CD4-positive, CD25-positive, alpha-beta regulatory T cell (primary cell): Measurements from ENCODE around the gene PRSS8. TPM values are rescaled to one million over a fixed set of nuclear protein-coding genes. Genes with fewer than 3 reads are reported as not detected.
"Not testable (repeated sequence)": the region's sequence is repeated elsewhere in the genome, so short reads cannot be mapped to it uniquely, and the experiment has no call there.

Experiments used
- ATAC-seq, 2 donors: fragments of 150-1000 bp; cut with Tn5 transposase; one replicate each; pipeline ENCODE4 v1.10.0; 2021; ENCODE audit warnings: low read depth in 2 of 2, moderate number of reproducible peaks in 2 of 2, moderate library complexity in 1 of 2
- DNase-seq, 3 donors: peaks; one replicate each; pipeline versions ENCODE4 v3.0.0 to v3.0.0-alpha.2; 2012 to 2022; ENCODE audit warnings: mixed read lengths in 1 of 3
- H3K27ac ChIP-seq: one replicate; pipeline ENCODE4 v1.7.0; 2013; ENCODE audit warnings: mild to moderate bottlenecking, low read length; ENCODE audit not compliant: insufficient read depth, poor library complexity, severe bottlenecking
- H3K27me3 ChIP-seq: one replicate; pipeline ENCODE4 v1.7.0; 2013; ENCODE audit warnings: low read length; ENCODE audit not compliant: control insufficient read depth, insufficient read depth
- H3K36me3 ChIP-seq: one replicate; pipeline ENCODE4 v1.7.0; 2013; ENCODE audit warnings: mild to moderate bottlenecking, low read length, moderate library complexity; ENCODE audit not compliant: control insufficient read depth, insufficient read depth
- H3K4me1 ChIP-seq: 2 replicates; pipeline ENCODE4 v1.7.0; 2013; ENCODE audit warnings: mild to moderate bottlenecking, low read length; ENCODE audit not compliant: insufficient read depth, control insufficient read depth, poor library complexity, severe bottlenecking
- H3K4me3 ChIP-seq: one replicate; pipeline ENCODE4 v1.7.0; 2013; ENCODE audit warnings: low read depth, mild to moderate bottlenecking, low read length, moderate library complexity
- H3K9me3 ChIP-seq, 2 experiments: 1 replicate in 1 of 2; 2 replicates in 1 of 2; pipeline ENCODE4 v1.7.0; 2013; ENCODE audit warnings: low read length in 2 of 2, mild to moderate bottlenecking in 1 of 2, moderate library complexity in 1 of 2; ENCODE audit not compliant: control insufficient read depth in 2 of 2
- H3K27ac Mint-ChIP-seq, 3 donors: one replicate each; pipeline ENCODE4 v1.8.0; 2020 to 2022; ENCODE audit warnings: mild to moderate bottlenecking in 3 of 3, mixed read lengths in 3 of 3, moderate library complexity in 2 of 3
- H3K27me3 Mint-ChIP-seq: one replicate; pipeline ENCODE4 v1.8.0; 2022; ENCODE audit warnings: mild to moderate bottlenecking, mixed read lengths
- H3K36me3 Mint-ChIP-seq: one replicate; pipeline ENCODE4 v1.8.0; 2020; ENCODE audit warnings: mixed read lengths
- H3K4me1 Mint-ChIP-seq, 4 donors: one replicate each; pipeline ENCODE4 v1.8.0; 2020 to 2022; ENCODE audit warnings: mixed read lengths in 4 of 4, mild to moderate bottlenecking in 1 of 4
- H3K4me3 Mint-ChIP-seq, 4 donors: one replicate each; pipeline ENCODE4 v1.8.0; 2020 to 2022; ENCODE audit warnings: mild to moderate bottlenecking in 4 of 4, mixed read lengths in 4 of 4, moderate library complexity in 3 of 4
- H3K9me3 Mint-ChIP-seq, 7 donors: one replicate each; pipeline ENCODE4 v1.8.0; 2020 to 2022; ENCODE audit warnings: mixed read lengths in 7 of 7, mild to moderate bottlenecking in 3 of 7, moderate library complexity in 2 of 7
- polyA plus RNA-seq, 4 donors: library from polyadenylated mRNA; unstranded; fragments of 300-500 nt; fragmentation: Illumina TruSeq; gene quantifications; one replicate each; pipeline ENCODE4 v1.2.3, GENCODE V29; 2021
- total RNA-seq: library from RNA; stranded (reverse); gene quantifications from one replicate; pipeline ENCODE4 v1.2.3, GENCODE V29; 2022

The PRSS8 gene
- total and polyA plus RNA-seq, 5 donors from 2014 or later = not detected

DNA sequence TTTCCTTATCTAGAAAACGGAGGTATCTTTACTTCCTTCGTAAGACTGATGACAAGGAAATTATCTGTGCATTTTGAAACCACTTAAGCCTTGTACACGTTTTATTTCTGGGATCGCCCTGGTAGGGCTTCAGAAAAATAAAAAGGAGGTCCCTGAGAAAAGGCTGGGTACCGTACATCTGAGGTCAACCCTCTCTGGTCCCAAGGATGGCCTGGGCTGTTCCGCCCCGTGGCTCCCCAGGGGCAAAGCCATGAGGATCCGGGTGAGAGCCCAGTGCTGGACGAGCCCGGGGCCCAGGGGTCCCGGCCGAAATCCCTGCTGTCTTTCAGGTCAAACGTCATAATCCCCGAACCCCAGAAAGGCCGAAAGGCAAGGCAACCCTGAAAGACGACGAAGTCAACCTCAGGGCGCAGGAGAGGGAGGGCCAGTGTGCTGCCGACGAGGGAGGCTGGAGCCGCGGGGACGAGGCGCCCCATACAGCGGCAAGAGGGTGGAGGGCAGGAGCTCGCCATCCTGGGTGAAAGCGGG lies 43.8 kb upstream of the PRSS8 start:
- peaks cover 27% of the 10 kb centered on the region for H3K36me3 Mint-ChIP-seq
- Histone ChIP-seq H3K4me3 (peak overlapping the region; percentile 84), H3K4me1 (peaks cover 66% of the 10 kb centered on the region), H3K9me3 (no peaks in the 10 kb centered on the region), H3K27ac (peak overlapping the region; percentile 89), H3K36me3 (peaks cover 25% of the 10 kb centered on the region), H3K27me3 (no peaks in the 10 kb centered on the region)
- DNase-seq (no peak), ATAC-seq (no peak)
- H3K27me3 Mint-ChIP-seq = peaks cover 19% of the 10 kb centered on the region
- peaks cover 0 to 3% (median 0%) of the 10 kb centered on the region in 7 donors for H3K9me3 Mint-ChIP-seq
- H3K4me3 Mint-ChIP-seq = peak overlapping the region; percentile 95 to 99 (median 98)
- peak overlapping the region; percentile 91 to 99 (median 97) for H3K27ac Mint-ChIP-seq
- H3K4me1 Mint-ChIP-seq = peaks cover 25 to 66% (median 41%) of the 10 kb centered on the region in 4 donors

- Mint-ChIP-seq H3K9me3 (peaks cover 0 to 3% (median 0%) of the 10 kb centered on the region in 7 donors), H3K27me3 (peaks cover 19% of the 10 kb centered on the region), H3K4me3 (peak overlapping the region; percentile 66 to 99 (median 92)), H3K4me1 (peaks cover 18 to 45% (median 24%) of the 10 kb centered on the region in 4 donors), H3K27ac (peak overlapping the region; percentile 71 to 92 (median 76)), H3K36me3 (peaks cover 8% of the 10 kb centered on the region)
- peak; percentile 30 to 36 for ATAC-seq
- Histone ChIP-seq H3K4me1 (peaks cover 45% of the 10 kb centered on the region), H3K36me3 (peaks cover 3% of the 10 kb centered on the region), H3K9me3 (no peaks in the 10 kb centered on the region), H3K4me3 (peak overlapping the region; percentile 53), H3K27ac (no peak overlapping the region), H3K27me3 (no peaks in the 10 kb centered on the region)
- peak; percentile 12 to 79 (median 65) for DNase-seq
Observed at GRCh38 chr16:31177136-31177535, 41.6 kb upstream of the PRSS8 start.

GRCh38 chr16:31170048-31170447 lies 34.5 kb upstream of the PRSS8 start:
- not testable (repeated sequence) for H3K4me1 ChIP-seq, ATAC-seq, H3K4me1 Mint-ChIP-seq, H3K36me3 Mint-ChIP-seq, H3K9me3 Mint-ChIP-seq, H3K27me3 ChIP-seq, DNase-seq, H3K36me3 ChIP-seq, H3K27ac Mint-ChIP-seq, H3K27me3 Mint-ChIP-seq, H3K4me3 ChIP-seq, H3K9me3 ChIP-seq, H3K27ac ChIP-seq
- H3K4me3 Mint-ChIP-seq = peak overlapping the region in 1 of 4 donors; percentile 17

- H3K9me3 Mint-ChIP-seq = no peaks in the 10 kb centered on the region
- peaks cover 5% of the 10 kb centered on the region for H3K27me3 Mint-ChIP-seq
- Histone ChIP-seq H3K9me3 (no peaks in the 10 kb centered on the region), H3K36me3 (no peaks in the 10 kb centered on the region), H3K4me1 (no peaks in the 10 kb centered on the region), H3K4me3 (no peak overlapping the region), H3K27ac (no peak overlapping the region), H3K27me3 (no peaks in the 10 kb centered on the region)
- H3K27ac Mint-ChIP-seq = no peak overlapping the region
- ATAC-seq = no peak
- H3K4me1 Mint-ChIP-seq = no peaks in the 10 kb centered on the region
- DNase-seq = no peak
- H3K36me3 Mint-ChIP-seq = no peaks in the 10 kb centered on the region
- no peak overlapping the region for H3K4me3 Mint-ChIP-seq
Observed at GRCh38 chr16:31168848-31169247, 33.3 kb upstream of the PRSS8 start.

GRCh38 chr16:31167315-31167714 lies 31.8 kb upstream of the PRSS8 start:
- H3K9me3 Mint-ChIP-seq = no peaks in the 10 kb centered on the region
- no peak for DNase-seq
- Histone ChIP-seq H3K4me1 (no peaks in the 10 kb centered on the region), H3K27ac (no peak overlapping the region), H3K27me3 (no peaks in the 10 kb centered on the region), H3K9me3 (no peaks in the 10 kb centered on the region), H3K36me3 (no peaks in the 10 kb centered on the region), H3K4me3 (no peak overlapping the region)
- H3K27me3 Mint-ChIP-seq = peaks cover 5% of the 10 kb centered on the region
- no peaks in the 10 kb centered on the region for H3K4me1 Mint-ChIP-seq
- no peak overlapping the region for H3K27ac Mint-ChIP-seq
- no peak for ATAC-seq
- no peaks in the 10 kb centered on the region for H3K36me3 Mint-ChIP-seq
- no peak overlapping the region for H3K4me3 Mint-ChIP-seq

DNA sequence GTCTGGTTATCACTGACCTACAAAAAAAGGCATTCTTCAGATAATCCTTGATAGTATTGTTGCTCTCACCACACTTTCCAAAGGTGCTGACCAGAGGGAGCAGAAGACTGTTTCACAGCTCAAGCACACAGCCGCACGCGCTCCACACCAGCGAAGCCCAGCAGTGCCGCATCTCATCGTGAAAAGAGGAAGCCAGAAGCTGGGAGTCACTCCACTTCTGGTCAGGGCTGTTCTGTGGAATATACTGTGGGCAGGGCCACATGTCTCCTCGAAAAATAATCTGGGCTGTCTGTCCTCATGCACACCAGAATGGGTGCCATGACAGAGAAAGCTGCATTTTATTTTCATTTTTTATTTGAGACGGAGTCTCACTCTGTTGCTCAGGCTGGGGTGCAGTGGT lies 21.6 kb upstream of the PRSS8 start:
- Mint-ChIP-seq H3K27ac (no peak overlapping the region), H3K4me3 (peak overlapping the region in 2 of 4 donors; percentile 26 to 35)

GRCh38 chr16:31150976-31151375 lies 15.4 kb upstream of the PRSS8 start:
- not testable (repeated sequence) for H3K27ac Mint-ChIP-seq, H3K9me3 Mint-ChIP-seq, H3K4me3 Mint-ChIP-seq, H3K27ac ChIP-seq, ATAC-seq, H3K27me3 ChIP-seq, H3K4me1 ChIP-seq, H3K4me3 ChIP-seq, DNase-seq, H3K4me1 Mint-ChIP-seq, H3K9me3 ChIP-seq, H3K36me3 ChIP-seq, H3K36me3 Mint-ChIP-seq
- H3K27me3 Mint-ChIP-seq = peaks cover 21% of the 10 kb centered on the region

More for the DNA sequence above, 21.6 kb upstream of the PRSS8 start:
- Histone ChIP-seq H3K27ac (no peak overlapping the region), H3K9me3 (no peaks in the 10 kb centered on the region), H3K36me3 (no peaks in the 10 kb centered on the region), H3K4me1 (no peaks in the 10 kb centered on the region), H3K4me3 (no peak overlapping the region), H3K27me3 (no peaks in the 10 kb centered on the region)
- no peak for DNase-seq
- Mint-ChIP-seq H3K27me3 (peaks cover 20% of the 10 kb centered on the region), H3K4me1 (peaks cover 0 to 14% (median 0%) of the 10 kb centered on the region in 4 donors), H3K36me3 (no peaks in the 10 kb centered on the region), H3K9me3 (no peaks in the 10 kb centered on the region)
- no peak for ATAC-seq
